HEK293 (cell line): ENCODE results near the gene CATSPER3.

Experiments used
- SP2 ChIP-seq: fragments of 450-650 bp; formaldehyde crosslinking; IDR thresholded peaks from 2 replicates; pipeline ENCODE4 v1.5.1; 2016; ENCODE audit warnings: missing biosample characterization, missing genetic modification characterization
- ZFP41 ChIP-seq: fragments of 450-650 bp; formaldehyde crosslinking; IDR thresholded peaks from 2 replicates; pipeline ENCODE4 v1.5.1; 2016; ENCODE audit warnings: missing biosample characterization, missing genetic modification characterization, borderline replicate concordance
- ZNF350 ChIP-seq: fragments of 450-650 bp; formaldehyde crosslinking; IDR thresholded peaks from 2 replicates; pipeline ENCODE4 v1.5.0; 2017; ENCODE audit warnings: missing biosample characterization, mild to moderate bottlenecking, missing genetic modification characterization
- ZNF76 ChIP-seq: fragments of 450-650 bp; formaldehyde crosslinking; IDR thresholded peaks from 2 replicates; pipeline ENCODE4; 2016; ENCODE audit warnings: low read depth, missing biosample characterization, missing genetic modification characterization, borderline replicate concordance

DNA sequence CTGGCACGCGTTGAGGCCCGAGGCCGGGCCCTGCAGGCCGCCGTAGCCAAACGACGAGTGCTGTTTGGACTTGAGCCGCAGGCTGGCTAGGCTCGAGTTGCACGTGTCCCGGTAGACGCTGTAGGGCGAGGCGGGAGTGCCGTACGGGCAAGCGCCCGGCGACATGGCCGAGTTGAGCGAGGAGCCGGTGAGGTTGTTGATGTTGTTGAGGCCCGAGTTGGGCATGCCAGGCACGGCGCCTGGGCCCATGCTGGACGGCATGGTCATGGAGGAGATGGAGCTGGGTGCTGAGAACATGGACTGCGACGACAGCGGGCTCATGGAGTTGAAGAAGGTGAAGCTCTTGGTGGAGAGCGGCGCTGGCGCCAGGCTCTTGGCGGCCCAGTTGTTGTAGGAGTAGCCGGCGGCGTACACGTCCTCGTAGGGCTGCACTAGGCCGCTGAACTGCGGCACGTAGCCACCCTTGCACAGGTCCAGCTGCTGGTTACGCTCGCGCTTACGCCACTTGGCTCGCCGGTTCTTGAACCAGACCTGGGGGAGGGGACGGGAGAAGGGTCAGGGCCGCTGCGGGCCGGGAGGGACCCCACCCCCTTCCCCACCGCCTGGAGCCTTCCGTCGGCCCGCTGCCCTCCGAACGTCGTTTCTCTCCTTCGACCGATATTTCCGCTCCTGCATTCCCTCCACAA, 61.2 kb downstream of the CATSPER3 start:
- no peak for TF ChIP-seq SP2 (tag by site-specific recombination)
- TF ChIP-seq ZFP41 (tag by site-specific recombination), result no peak
- TF ChIP-seq ZNF76, result no peak
- no peak for TF ChIP-seq ZNF350
